K562 (cell line): ENCODE results near the gene DCHS2.

ENCODE experiments used
- ARID3A ChIP-seq: IDR thresholded peaks from 2 replicates; pipeline ENCODE4 v1.6.1; 2012; ENCODE audit warnings: low read depth, low read length, improper control_type of control experiment, borderline replicate concordance
- ATF7 ChIP-seq: fragments of 450-650 bp; IDR thresholded peaks from 2 replicates; pipeline ENCODE4 v1.7.1; 2014; ENCODE audit warnings: mild to moderate bottlenecking, moderate library complexity
- C11orf30 ChIP-seq: fragments of 450-650 bp; IDR thresholded peaks from 2 replicates; pipeline ENCODE4 v1.6.1; 2016; ENCODE audit warnings: low read depth, mild to moderate bottlenecking
- CTCF ChIP-seq, 3 experiments: IDR thresholded peaks in 2 of 3; conservative IDR thresholded peaks in 1 of 3; 2 replicates each; pipeline ENCODE4 v1.5.1; 2011 to 2012; ENCODE audit warnings: low read length in 3 of 3, mild to moderate bottlenecking in 3 of 3, control low read depth in 2 of 3, improper control_type of control experiment in 1 of 3, inconsistent platforms in 1 of 3, low read depth in 1 of 3, mixed read lengths in 1 of 3, moderate library complexity in 1 of 3; ENCODE audit not compliant: insufficient read depth in 2 of 3
- EP300 ChIP-seq: IDR thresholded peaks from 2 replicates; pipeline ENCODE4 v1.6.1; 2012; ENCODE audit warnings: low read length, improper control_type of control experiment
- GABPA ChIP-seq: fragments of 200-800 bp; sonication (Bioruptor generic); conservative IDR thresholded peaks from 2 replicates; pipeline ENCODE4 v1.6.1; 2016; ENCODE audit warnings: low read depth, missing genetic modification characterization, missing compliant biosample characterization
- KLF6 ChIP-seq: fragments of 250-450 bp; sonication (Bioruptor Pico); IDR thresholded peaks from 2 replicates; pipeline ENCODE4 v1.4.0; 2020; ENCODE audit warnings: mild to moderate bottlenecking, moderate library complexity, borderline replicate concordance
- MAZ ChIP-seq, 2 experiments: fragments of 450-650 bp in 1 of 2; sonication (generic) in 1 of 2; formaldehyde crosslinking; IDR thresholded peaks in 1 of 2; conservative IDR thresholded peaks in 1 of 2; 2 replicates each; pipeline versions ENCODE4 v1.4.0 to v1.5.0; 2020; ENCODE audit warnings: mild to moderate bottlenecking in 1 of 2, missing genetic modification reagents in 1 of 2
- POLR2A ChIP-seq: fragments of 450-650 bp; conservative IDR thresholded peaks from 2 replicates; pipeline ENCODE4 v1.6.1; 2016
- RFX1 ChIP-seq: fragments of 450-650 bp; IDR thresholded peaks from 2 replicates; pipeline ENCODE4 v1.6.1; 2016; ENCODE audit warnings: mild to moderate bottlenecking, moderate library complexity
- ZNF134 ChIP-seq: fragments of 250-450 bp; sonication (Bioruptor Pico); conservative IDR thresholded peaks from 2 replicates; pipeline ENCODE4 v1.4.0; 2020
- ZNF263 ChIP-seq: sonication (generic); formaldehyde crosslinking; IDR thresholded peaks from 2 replicates; pipeline ENCODE4 v1.8.0; 2022; ENCODE audit warnings: mild to moderate bottlenecking, missing genetic modification reagents, borderline replicate concordance
- ZNF274 ChIP-seq: IDR thresholded peaks from 2 replicates; pipeline ENCODE4 v1.6.1; 2011; ENCODE audit warnings: low read depth, mild to moderate bottlenecking, low read length, moderate library complexity, borderline replicate concordance

- TF ChIP-seq EP300, result no peak
- TF ChIP-seq CTCF (IDR thresholded peaks at IDR 0.05 in 2 of 3, conservative IDR thresholded peaks at IDR 0.05 in 1 of 3; ENCODE audit: insufficient read depth in 2 of 3, low read depth in 1 of 3, low read length in 3 of 3), result no peak
- TF ChIP-seq ATF7, result no peak
- no peak for TF ChIP-seq C11orf30
- TF ChIP-seq ZNF274, result no peak
- TF ChIP-seq ZNF263 (CRISPR knock-in tag), result no peak
- no peak for TF ChIP-seq GABPA (tag)
- TF ChIP-seq ARID3A, result no peak
- no peak for TF ChIP-seq MAZ (CRISPR knock-in tag; conservative IDR thresholded peaks at IDR 0.05 in 1 of 2, IDR thresholded peaks at IDR 0.05 in 1 of 2)
- no peak for TF ChIP-seq RFX1
- TF ChIP-seq ZNF134 (CRISPR knock-in tag), result no peak
- no peak for TF ChIP-seq POLR2A
- no peak for TF ChIP-seq KLF6 (CRISPR knock-in tag)
Observed at GRCh38 chr4:154189346-154189745, 302.3 kb downstream of the DCHS2 start.
